GM12801 (cell line): ENCODE measurements around the gene DOC2A.

Source experiments
- CTCF ChIP-seq: IDR thresholded peaks from one replicate; pipeline ENCODE4 v1.5.1; 2011; ENCODE audit warnings: control low read depth; ENCODE audit not compliant: insufficient read length; ENCODE audit errors: extremely low read depth

DOC2A gene

GRCh38 chr16:29963021-29963743, 47.6 kb downstream of the DOC2A start:
- TF ChIP-seq CTCF = no peak

- TF ChIP-seq CTCF = no peak
Measured at GRCh38 chr16:29962344-29962994, 48.4 kb downstream of the DOC2A start.

- no peak for TF ChIP-seq CTCF
Measured at GRCh38 chr16:29961479-29962343, 49.1 kb downstream of the DOC2A start, which contains the start of gene TMEM219. Gene TMEM219 (plus strand): TSS chr16:29962079. CDS start chr16:29963144, 1,065 bp downstream.

- no peak for TF ChIP-seq CTCF
Measured at GRCh38 chr16:29961127-29961478, 49.7 kb downstream of the DOC2A start.

- TF ChIP-seq CTCF = no peak
Measured at GRCh38 chr16:29959293-29959692, 51.5 kb downstream of the DOC2A start.

- no peak for TF ChIP-seq CTCF
Measured at GRCh38 chr16:29958756-29959155, 52.1 kb downstream of the DOC2A start.
